ENCODE measurements around the gene B4GALT3. TPM values are rescaled to one million over a fixed set of nuclear protein-coding genes. Genes with fewer than 3 reads are reported as not detected.

B4GALT3 gene
- total and polyA plus RNA-seq, 4 donors = 25.7 to 34.6 (median 31.1) TPM

- no peak for DNase-seq
- H3K27ac ChIP-seq (ENCODE audit: low read depth in 1 of 2, low read length in 1 of 2) = peak overlapping the region; percentile 25 to 45
- 61 to 71% methylated on average over 4 of the region's 4 CpGs for WGBS, 2 donors
Measured at GRCh38 chr1:161172776-161173376, 4.4 kb downstream of the B4GALT3 start.

GRCh38 chr1:161172349-161172748 lies 5.0 kb downstream of the B4GALT3 start:
- WGBS, 2 donors = 88 to 92% methylated on average over 1 of the region's 1 CpG
- no peak for ATAC-seq (ENCODE audit: insufficient read depth, low FRiP score)
- H3K27me3 ChIP-seq (ENCODE audit: control insufficient read depth in 3 of 3, insufficient read depth in 3 of 3, low read length in 2 of 3) = no peaks in the 10 kb centered on the region
- no peak for DNase-seq
- no peak for TF ChIP-seq CTCF (IDR thresholded peaks at IDR 0.05; ENCODE audit: control extremely low read depth, extremely low read depth)
- H3K4me3 ChIP-seq = no peak overlapping the region
- H3K9ac ChIP-seq (ENCODE audit: insufficient read depth in 1 of 2, low read length in 2 of 2) = no peak overlapping the region
- H3K36me3 ChIP-seq (ENCODE audit: control insufficient read depth in 4 of 4, insufficient read depth in 4 of 4, low read length in 4 of 4) = peaks cover 7 to 47% (median 37%) of the 10 kb centered on the region in 4 donors
- H3K4me1 ChIP-seq (ENCODE audit: control insufficient read depth in 5 of 5, insufficient read depth in 5 of 5, low read length in 5 of 5) = peaks cover 0 to 15% (median 8%) of the 10 kb centered on the region in 5 donors
- no peak overlapping the region for H3K27ac ChIP-seq (ENCODE audit: low read depth in 1 of 2, low read length in 1 of 2)
- no peaks in the 10 kb centered on the region for H3K9me3 ChIP-seq (ENCODE audit: control insufficient read depth in 4 of 4, insufficient read depth in 3 of 4, low read length in 3 of 4)

More at GRCh38 chr1:161172776-161173376, 4.4 kb downstream of the B4GALT3 start:
- Histone ChIP-seq H3K4me3 (no peak overlapping the region), H3K9me3 (ENCODE audit: control insufficient read depth in 4 of 4, insufficient read depth in 3 of 4, low read length in 3 of 4) (no peaks in the 10 kb centered on the region), H3K27me3 (ENCODE audit: control insufficient read depth in 3 of 3, insufficient read depth in 3 of 3, low read length in 2 of 3) (no peaks in the 10 kb centered on the region), H3K4me1 (ENCODE audit: control insufficient read depth in 5 of 5, insufficient read depth in 5 of 5, low read length in 5 of 5) (peaks cover 0 to 19% (median 7%) of the 10 kb centered on the region in 5 donors), H3K36me3 (ENCODE audit: control insufficient read depth in 4 of 4, insufficient read depth in 4 of 4, low read length in 4 of 4) (peaks cover 7 to 47% (median 37%) of the 10 kb centered on the region in 4 donors), H3K9ac (ENCODE audit: insufficient read depth in 1 of 2, low read length in 2 of 2) (no peak overlapping the region)
- TF ChIP-seq CTCF (IDR thresholded peaks at IDR 0.05; ENCODE audit: control extremely low read depth, extremely low read depth) = no peak
- ATAC-seq (ENCODE audit: insufficient read depth, low FRiP score) = no peak

- WGBS, 2 donors = 87 to 91% methylated on average over 12 of the region's 12 CpGs
- H3K9me3 ChIP-seq (ENCODE audit: control insufficient read depth in 4 of 4, insufficient read depth in 3 of 4, low read length in 3 of 4) = no peaks in the 10 kb centered on the region
- TF ChIP-seq CTCF (IDR thresholded peaks at IDR 0.05; ENCODE audit: control extremely low read depth, extremely low read depth) = no peak
- no peak overlapping the region for H3K4me3 ChIP-seq
- peaks cover 0 to 18% (median 9%) of the 10 kb centered on the region in 5 donors for H3K4me1 ChIP-seq (ENCODE audit: control insufficient read depth in 5 of 5, insufficient read depth in 5 of 5, low read length in 5 of 5)
- H3K27ac ChIP-seq (ENCODE audit: low read depth in 1 of 2, low read length in 1 of 2) = peak overlapping the region in 1 of 2 donors; percentile 9
- no peaks in the 10 kb centered on the region for H3K27me3 ChIP-seq (ENCODE audit: control insufficient read depth in 3 of 3, insufficient read depth in 3 of 3, low read length in 2 of 3)
- DNase-seq (no peak), ATAC-seq (ENCODE audit: insufficient read depth, low FRiP score) (no peak)
- peaks cover 7 to 44% (median 37%) of the 10 kb centered on the region in 4 donors for H3K36me3 ChIP-seq (ENCODE audit: control insufficient read depth in 4 of 4, insufficient read depth in 4 of 4, low read length in 4 of 4)
- no peak overlapping the region for H3K9ac ChIP-seq (ENCODE audit: insufficient read depth in 1 of 2, low read length in 2 of 2)
Measured at GRCh38 chr1:161171696-161172095, 5.6 kb downstream of the B4GALT3 start.

Measured in lung (tissue), 12 donors.